Uterus (tissue), 2 donors: ENCODE data around the gene PCIF1.

ENCODE experiments used
- POLR2A ChIP-seq, 2 donors: fragments of 450-650 bp; IDR thresholded peaks; one replicate each; pipeline ENCODE4 v1.6.1; 2016; ENCODE audit warnings: antibody characterized with exemption in 2 of 2, mild to moderate bottlenecking in 1 of 2, moderate library complexity in 1 of 2
- TF ChIP-seq, protein P1 (sequence below), 4 experiments: fragments of 200-600 bp in 2 of 4; fragments of 450-650 bp in 2 of 4; sonication (generic) in 2 of 4; IDR thresholded peaks; one replicate each; pipeline ENCODE4 v1.5.1; 2016 to 2019; ENCODE audit warnings: antibody characterized with exemption in 4 of 4, mild to moderate bottlenecking in 2 of 4, moderate library complexity in 1 of 4

GRCh38 chr20:45981261-45981660 is 46.8 kb downstream of the PCIF1 start:
- TF ChIP-seq, protein P1, sequence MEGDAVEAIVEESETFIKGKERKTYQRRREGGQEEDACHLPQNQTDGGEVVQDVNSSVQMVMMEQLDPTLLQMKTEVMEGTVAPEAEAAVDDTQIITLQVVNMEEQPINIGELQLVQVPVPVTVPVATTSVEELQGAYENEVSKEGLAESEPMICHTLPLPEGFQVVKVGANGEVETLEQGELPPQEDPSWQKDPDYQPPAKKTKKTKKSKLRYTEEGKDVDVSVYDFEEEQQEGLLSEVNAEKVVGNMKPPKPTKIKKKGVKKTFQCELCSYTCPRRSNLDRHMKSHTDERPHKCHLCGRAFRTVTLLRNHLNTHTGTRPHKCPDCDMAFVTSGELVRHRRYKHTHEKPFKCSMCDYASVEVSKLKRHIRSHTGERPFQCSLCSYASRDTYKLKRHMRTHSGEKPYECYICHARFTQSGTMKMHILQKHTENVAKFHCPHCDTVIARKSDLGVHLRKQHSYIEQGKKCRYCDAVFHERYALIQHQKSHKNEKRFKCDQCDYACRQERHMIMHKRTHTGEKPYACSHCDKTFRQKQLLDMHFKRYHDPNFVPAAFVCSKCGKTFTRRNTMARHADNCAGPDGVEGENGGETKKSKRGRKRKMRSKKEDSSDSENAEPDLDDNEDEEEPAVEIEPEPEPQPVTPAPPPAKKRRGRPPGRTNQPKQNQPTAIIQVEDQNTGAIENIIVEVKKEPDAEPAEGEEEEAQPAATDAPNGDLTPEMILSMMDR (IDR thresholded peaks at IDR 0.05), result no peak
- no peak for TF ChIP-seq POLR2A (IDR thresholded peaks at IDR 0.05)
